GM12892 (cell line): Measurements from ENCODE around the gene ODF4.

ENCODE experiments used
- POLR2A ChIP-seq: IDR thresholded peaks from 2 replicates; pipeline ENCODE4 v1.6.1; 2011; ENCODE audit warnings: low read depth, low read length, control low read depth
- POLR2AphosphoS5 ChIP-seq: IDR thresholded peaks from 2 replicates; pipeline ENCODE4 v1.6.1; 2011; ENCODE audit warnings: low read depth, low read length, control low read depth
- TAF1 ChIP-seq: IDR thresholded peaks from 2 replicates; pipeline ENCODE4 v1.6.1; 2011; ENCODE audit warnings: low read depth, mild to moderate bottlenecking, control low read depth, low read length, borderline replicate concordance

DNA sequence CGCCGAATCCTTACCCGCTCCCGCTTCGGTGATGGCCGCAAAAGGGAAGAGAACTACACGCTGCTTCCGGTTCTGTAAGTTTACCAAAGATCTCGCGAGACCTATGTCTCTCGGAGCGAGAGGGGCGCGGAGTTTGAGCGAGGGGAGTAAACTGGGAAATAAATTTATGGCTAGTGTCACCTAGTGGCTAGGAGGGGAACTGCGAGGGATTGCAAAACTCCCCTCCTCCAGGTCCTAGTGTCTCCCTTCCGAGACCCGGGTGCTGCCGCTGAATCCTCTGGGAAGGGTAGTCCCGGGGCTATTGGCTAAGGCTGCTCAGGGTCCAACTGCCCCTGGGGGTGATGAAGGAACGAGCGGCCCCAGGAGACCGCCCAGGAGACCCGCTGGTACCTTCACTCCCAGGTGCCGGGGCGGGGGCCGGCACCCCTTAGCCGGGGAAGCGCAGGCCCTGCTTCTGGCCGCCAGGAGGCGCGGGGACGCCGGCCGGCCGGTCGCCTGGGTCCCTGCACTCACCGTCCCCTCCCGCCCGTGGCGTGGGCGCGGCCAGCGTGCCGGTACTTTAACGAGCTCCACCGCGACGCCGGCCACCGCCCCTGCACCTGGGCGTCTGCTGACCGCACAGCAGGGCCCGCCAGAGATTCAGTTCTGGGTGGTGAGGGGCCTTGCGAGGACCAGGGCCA lies 43.6 kb downstream of the ODF4 start, which contains the start of gene RPL26:
- TF ChIP-seq POLR2A (peak; percentile 99), TAF1 (peak; percentile 100), POLR2AphosphoS5 (peak; percentile 99)
